Upper lobe of right lung (tissue), 1 donor: ENCODE results near the gene CFAP46. TPM values are rescaled to one million over a fixed set of nuclear protein-coding genes. Genes with fewer than 3 reads are reported as not detected.

Experiments used
- ATAC-seq: fragments of 200-7000 bp; cut with Tn5 transposase; one replicate; pipeline ENCODE4 v1.9.1; 2020; ENCODE audit warnings: mild to moderate bottlenecking, moderate library complexity
- DNase-seq: peaks from one replicate; pipeline ENCODE4 v3.0.0-alpha.2; 2020
- H3K27ac ChIP-seq: fragments of 200-600 bp; one replicate; pipeline ENCODE4 v1.8.0; 2022
- H3K27me3 ChIP-seq: fragments of 200-600 bp; one replicate; pipeline ENCODE4 v1.8.0; 2022; ENCODE audit warnings: mild to moderate bottlenecking
- H3K36me3 ChIP-seq: fragments of 200-600 bp; one replicate; pipeline ENCODE4 v1.8.0; 2022
- H3K4me1 ChIP-seq: fragments of 200-600 bp; one replicate; pipeline ENCODE4 v1.8.0; 2022
- H3K4me3 ChIP-seq: fragments of 200-600 bp; one replicate; pipeline ENCODE4 v1.8.0; 2022; ENCODE audit warnings: mild to moderate bottlenecking
- H3K9me3 ChIP-seq: fragments of 200-600 bp; one replicate; pipeline ENCODE4 v1.8.0; 2022
- CTCF ChIP-seq: fragments of 200-600 bp; IDR thresholded peaks from one replicate; pipeline ENCODE4 v1.8.0; 2022; ENCODE audit warnings: antibody characterized with exemption
- intact Hi-C: fragments of 100-400 bp; cut with DNase I; formaldehyde crosslinking; loops from one replicate; pipeline ENCODE4 v1.11.0; 2022
- total RNA-seq: library from RNA; stranded (reverse); fragmentation: NEBNext Ultra II Directional; extraction: Animal tissue kit (Norgen Biotek cat#: 25700); gene quantifications from one replicate; pipeline ENCODE4 v1.2.1, GENCODE V29; 2021
- donor health status: DM: no; HTN: yes; CAD: no; lungs with severe emphysema.

CFAP46 gene
- total RNA-seq, 1 donor from 2014 or later, result 0.52 TPM

DNA sequence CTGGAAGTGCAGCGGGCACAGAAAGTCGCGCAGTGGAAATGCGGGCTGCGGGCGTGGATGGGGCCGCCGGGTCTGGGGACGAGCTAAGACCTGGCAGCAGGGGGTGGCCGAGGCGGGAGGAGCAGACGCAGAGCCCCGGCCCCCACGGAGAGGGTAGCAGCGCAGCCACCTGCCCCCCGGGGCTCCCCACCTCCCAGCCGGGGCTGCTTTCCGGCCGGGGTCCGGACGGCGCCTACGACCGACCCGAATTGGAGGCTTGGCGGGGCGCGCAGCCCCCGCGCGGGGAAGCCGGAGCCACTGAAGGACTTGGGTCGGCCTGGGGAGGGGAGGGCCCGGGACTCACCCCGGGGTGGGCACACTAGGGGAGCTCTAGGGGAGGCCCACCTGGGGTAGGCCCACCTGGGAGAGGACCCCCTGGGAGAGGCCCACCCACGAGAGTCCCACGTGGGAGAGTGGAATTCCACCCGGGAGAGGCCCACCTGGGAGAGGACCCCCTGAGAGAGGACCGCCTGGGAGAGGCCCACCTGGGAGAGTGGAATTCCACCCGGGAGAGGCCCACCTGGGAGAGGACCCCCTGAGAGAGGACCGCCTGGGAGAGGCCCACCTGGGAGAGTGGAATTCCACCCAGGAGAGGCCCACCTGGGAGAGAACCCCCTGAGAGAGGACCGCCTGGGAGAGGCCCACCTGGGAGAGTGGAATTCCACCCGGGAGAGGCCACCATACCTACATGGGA is 854 bp upstream of the CFAP46 start:
- intact Hi-C loops, result no loop called here
- ATAC-seq, result no peak
- Histone ChIP-seq H3K36me3 (no peaks in the 10 kb centered on the region), H3K27ac (no peak overlapping the region), H3K27me3 (peaks cover 55% of the 10 kb centered on the region), H3K9me3 (no peaks in the 10 kb centered on the region), H3K4me1 (peaks cover 11% of the 10 kb centered on the region), H3K4me3 (no peak overlapping the region)
- no peak for TF ChIP-seq CTCF
- DNase-seq, result peak; percentile 63

- no peak for ATAC-seq
- Histone ChIP-seq H3K36me3 (no peaks in the 10 kb centered on the region), H3K27ac (no peak overlapping the region), H3K9me3 (no peaks in the 10 kb centered on the region), H3K27me3 (peaks cover 56% of the 10 kb centered on the region), H3K4me3 (no peak overlapping the region), H3K4me1 (peaks cover 11% of the 10 kb centered on the region)
- intact Hi-C loops, result no loop called here
- no peak for TF ChIP-seq CTCF
- peak; percentile 59 for DNase-seq
These were observed 724 bp downstream of the CFAP46 start for GRCh38 chr10:132941640-132942051.

- ATAC-seq, result no peak
- peaks cover 11% of the 10 kb centered on the region for H3K4me1 ChIP-seq
- H3K27me3 ChIP-seq, result peaks cover 56% of the 10 kb centered on the region
- no peak for TF ChIP-seq CTCF
- H3K9me3 ChIP-seq, result no peaks in the 10 kb centered on the region
- no peaks in the 10 kb centered on the region for H3K36me3 ChIP-seq
- no peak overlapping the region for H3K4me3 ChIP-seq
- no peak overlapping the region for H3K27ac ChIP-seq
- intact Hi-C loops, result no loop called here
- DNase-seq, result peak; percentile 62
These were observed 1.4 kb downstream of the CFAP46 start for GRCh38 chr10:132940791-132941465.

DNA sequence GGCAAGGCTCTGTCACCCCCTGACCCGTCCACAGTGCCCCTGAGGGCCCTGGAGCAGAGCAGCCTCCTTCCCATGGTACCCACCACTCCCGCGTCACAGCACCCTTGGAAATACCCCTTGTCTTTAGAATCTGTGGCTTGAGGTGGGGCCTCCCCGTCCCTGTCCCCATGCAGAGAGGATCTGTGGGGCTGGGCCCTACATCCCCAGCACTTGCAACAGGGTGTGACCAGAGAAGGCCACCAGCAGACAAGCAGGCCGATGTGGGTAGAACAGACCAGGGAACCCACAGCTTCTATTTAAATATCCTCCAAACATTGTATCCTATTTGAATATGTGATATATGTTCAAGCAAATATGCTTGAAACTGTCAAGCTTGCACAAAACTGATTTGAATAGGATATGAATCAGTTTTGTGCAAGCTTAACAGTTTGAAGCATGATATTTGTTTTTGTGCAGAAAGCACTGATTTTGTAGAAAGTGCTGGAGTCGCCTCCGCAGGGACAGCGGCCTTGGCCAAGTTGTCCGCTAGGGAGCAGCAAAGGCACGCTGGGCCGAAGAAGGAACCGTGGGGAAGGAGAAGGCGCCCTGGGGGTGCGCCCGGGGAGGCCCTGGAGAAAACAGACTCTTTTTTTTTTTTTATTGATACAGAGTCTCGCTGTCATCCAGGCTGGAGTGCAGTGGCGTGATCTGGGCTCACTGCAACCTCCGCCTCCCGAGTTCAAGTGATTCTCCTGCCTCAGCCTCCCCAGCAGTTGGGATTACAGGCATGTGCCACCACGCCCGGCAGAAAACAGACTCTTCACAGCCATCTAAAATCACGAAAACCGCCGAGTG is 2.2 kb downstream of the CFAP46 start:
- Histone ChIP-seq H3K27me3 (peaks cover 56% of the 10 kb centered on the region), H3K27ac (no peak overlapping the region), H3K4me3 (no peak overlapping the region), H3K9me3 (no peaks in the 10 kb centered on the region), H3K36me3 (no peaks in the 10 kb centered on the region), H3K4me1 (peaks cover 11% of the 10 kb centered on the region)
- peak; percentile 78 for DNase-seq
- peak; percentile 68 for TF ChIP-seq CTCF
- intact Hi-C loops, result no loop called here
- ATAC-seq, result peak; percentile 76

DNA sequence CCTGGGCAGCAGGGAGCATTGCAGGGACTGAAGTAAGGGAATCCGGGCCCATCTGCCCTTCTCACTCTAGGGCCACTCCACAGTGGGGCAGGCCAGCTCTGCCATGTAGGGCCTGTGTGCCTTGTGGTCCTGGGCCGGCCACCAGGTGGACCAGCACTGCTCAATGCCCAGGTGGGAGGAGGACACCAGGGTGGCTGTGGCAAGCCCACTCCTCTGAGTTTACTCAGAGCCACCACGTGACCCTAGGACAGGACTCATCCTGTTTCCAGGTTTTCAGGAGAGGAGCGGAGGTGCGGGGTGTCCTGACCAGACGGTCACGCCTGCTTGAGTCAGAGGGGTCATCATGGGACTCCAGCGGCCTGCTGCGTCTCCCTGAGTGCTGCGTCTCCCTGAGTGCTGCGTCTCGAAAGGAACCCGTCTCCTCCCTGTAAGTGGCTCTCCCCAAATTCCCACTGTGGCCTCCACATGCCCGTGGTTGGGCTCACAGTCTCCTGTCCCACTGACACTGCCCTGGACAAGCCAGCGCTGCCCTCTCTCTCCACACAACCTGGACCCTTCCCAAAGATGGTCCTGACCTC is 2.9 kb downstream of the CFAP46 start:
- H3K4me1 ChIP-seq, result peaks cover 11% of the 10 kb centered on the region
- intact Hi-C loops, result no loop called here
- DNase-seq, result peak; percentile 51
- no peaks in the 10 kb centered on the region for H3K9me3 ChIP-seq
- peaks cover 52% of the 10 kb centered on the region for H3K27me3 ChIP-seq
- no peak overlapping the region for H3K27ac ChIP-seq
- H3K4me3 ChIP-seq, result no peak overlapping the region
- no peak for ATAC-seq
- H3K36me3 ChIP-seq, result no peaks in the 10 kb centered on the region
- no peak for TF ChIP-seq CTCF
